Mucosa of descending colon (tissue), 3 donors: ENCODE data around the gene FNDC3B. TPM values are rescaled to one million over a fixed set of nuclear protein-coding genes. Genes with fewer than 3 reads are reported as not detected.
"Not testable (repeated sequence)": the region's sequence is repeated elsewhere in the genome, so short reads cannot be mapped to it uniquely, and the experiment has no call there.

ENCODE experiments used
- ATAC-seq: fragments of 200-7000 bp; cut with Tn5 transposase; one replicate; pipeline ENCODE4 v1.9.1; 2020; ENCODE audit warnings: mild to moderate bottlenecking, moderate library complexity
- DNase-seq, 3 donors: peaks; one replicate each; pipeline ENCODE4 v3.0.0-alpha.2; 2020
- H3K36me3 ChIP-seq: fragments of 200-600 bp; one replicate; pipeline ENCODE4 v1.8.0; 2021; ENCODE audit warnings: low read depth, mild to moderate bottlenecking
- H3K4me1 ChIP-seq: fragments of 200-600 bp; one replicate; pipeline ENCODE4 v1.8.0; 2021; ENCODE audit warnings: low read depth, mild to moderate bottlenecking
- H3K4me3 ChIP-seq: fragments of 200-600 bp; one replicate; pipeline ENCODE4 v1.8.0; 2021; ENCODE audit warnings: mild to moderate bottlenecking
- H3K9me3 ChIP-seq: fragments of 200-600 bp; one replicate; pipeline ENCODE4 v1.8.0; 2021; ENCODE audit warnings: mild to moderate bottlenecking
- CTCF ChIP-seq: fragments of 200-600 bp; IDR thresholded peaks from one replicate; pipeline ENCODE4 v1.8.0; 2022; ENCODE audit warnings: antibody characterized with exemption, mild to moderate bottlenecking
- intact Hi-C, 2 donors: fragments of 100-400 bp; cut with DNase I in 1 of 2; cut with micrococcal nuclease in 1 of 2; formaldehyde crosslinking; loops; one replicate each; pipeline versions ENCODE4 v1.11.0 to v1.11.1; 2022; cut with DNase I, micrococcal nuclease
- long read RNA-seq, 2 donors: library from polyadenylated mRNA; unstranded; transcript quantifications; one replicate each; pipeline ENCODE4 v2.0.0, GENCODE V29; 2019 to 2021
- total RNA-seq, 3 donors: library from RNA; stranded (reverse); fragmentation: NEBNext Ultra II Directional in 2 of 3; extraction: Animal tissue kit (Norgen Biotek cat#: 25700) in 2 of 3; gene quantifications; one replicate each; pipeline versions ENCODE4 v1.2.1 to v1.2.4, GENCODE V29; 2021 to 2023
- donor health status: DM: no; HTN: no; CAD: no; lungs with moderate emphysema.
- donor health status: DM: no; HTN: no; CAD: no.
- donor health status: DM: no; HTN: yes; CAD: no.

The FNDC3B gene
- total RNA-seq, result 100 to 1,000 TPM; 107 to 132 (median 126) TPM
- long read RNA-seq, donor 1, full-length matches to known transcripts, result 22 of 76 reads
- long read RNA-seq, donor 1, partial matches to known transcripts, result 32 of 76 reads
- long read RNA-seq, donor 1, other reads (novel, unspliced or antisense), result 22 of 76 reads
- long read RNA-seq, donor 2, full-length matches to known transcripts, result 3 of 22 reads
- long read RNA-seq, donor 2, partial matches to known transcripts, result 8 of 22 reads
- long read RNA-seq, donor 2, other reads (novel, unspliced or antisense), result 11 of 22 reads

- H3K36me3 ChIP-seq, result no peaks in the 10 kb centered on the region
- peak within 1 kb of the TSS; percentile 98 for H3K4me3 ChIP-seq
- ATAC-seq, result peak; percentile 89
- H3K4me1 ChIP-seq, result peaks cover 27% of the 10 kb centered on the region
- intact Hi-C loops, result loop anchor here in 1 of 2 donors (10.0 kb wide), 1 partner anchor 295 kb away; no protein-coding TSS in a partner anchor
- no peaks in the 10 kb centered on the region for H3K9me3 ChIP-seq
- TF ChIP-seq CTCF, result no peak
- peak; percentile 95 to 99 (median 96) for DNase-seq
Measured at GRCh38 chr3:172039436-172040077, at the start of gene FNDC3B. FNDC3B (plus strand) TSS chr3:172039578; CDS start chr3:172112480, 72,902 bp downstream.

- ATAC-seq, H3K36me3 ChIP-seq, H3K9me3 ChIP-seq, intact Hi-C loops, H3K4me1 ChIP-seq, H3K4me3 ChIP-seq, DNase-seq: not testable (repeated sequence)
Measured at GRCh38 chr3:171990239-171990638, 49.1 kb upstream of the FNDC3B start.

DNA sequence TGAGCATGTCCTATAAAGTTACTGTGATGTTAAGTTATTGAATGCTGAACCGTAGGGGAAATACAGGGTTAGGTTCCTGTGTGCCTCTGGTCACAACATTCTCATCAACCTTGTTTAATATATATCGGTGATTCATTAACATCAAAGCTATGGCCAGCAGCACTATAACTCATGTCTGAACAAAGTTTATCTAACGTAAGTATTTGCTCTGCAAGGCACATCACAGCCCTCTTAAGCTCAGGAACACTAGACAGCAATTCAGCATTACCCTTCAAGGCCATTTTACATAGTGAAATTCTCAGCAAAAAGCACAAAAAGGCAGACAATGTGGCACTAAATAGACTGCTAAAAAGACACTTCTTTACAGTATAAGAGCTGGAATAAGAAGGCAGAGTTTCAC, 48.2 kb upstream of the FNDC3B start:
- H3K4me3 ChIP-seq, result no peak overlapping the region
- intact Hi-C loops, result no loop called here
- ATAC-seq (no peak), DNase-seq (no peak)
- H3K9me3 ChIP-seq, result no peaks in the 10 kb centered on the region
- no peak for TF ChIP-seq CTCF
- no peaks in the 10 kb centered on the region for H3K36me3 ChIP-seq
- no peaks in the 10 kb centered on the region for H3K4me1 ChIP-seq

DNA sequence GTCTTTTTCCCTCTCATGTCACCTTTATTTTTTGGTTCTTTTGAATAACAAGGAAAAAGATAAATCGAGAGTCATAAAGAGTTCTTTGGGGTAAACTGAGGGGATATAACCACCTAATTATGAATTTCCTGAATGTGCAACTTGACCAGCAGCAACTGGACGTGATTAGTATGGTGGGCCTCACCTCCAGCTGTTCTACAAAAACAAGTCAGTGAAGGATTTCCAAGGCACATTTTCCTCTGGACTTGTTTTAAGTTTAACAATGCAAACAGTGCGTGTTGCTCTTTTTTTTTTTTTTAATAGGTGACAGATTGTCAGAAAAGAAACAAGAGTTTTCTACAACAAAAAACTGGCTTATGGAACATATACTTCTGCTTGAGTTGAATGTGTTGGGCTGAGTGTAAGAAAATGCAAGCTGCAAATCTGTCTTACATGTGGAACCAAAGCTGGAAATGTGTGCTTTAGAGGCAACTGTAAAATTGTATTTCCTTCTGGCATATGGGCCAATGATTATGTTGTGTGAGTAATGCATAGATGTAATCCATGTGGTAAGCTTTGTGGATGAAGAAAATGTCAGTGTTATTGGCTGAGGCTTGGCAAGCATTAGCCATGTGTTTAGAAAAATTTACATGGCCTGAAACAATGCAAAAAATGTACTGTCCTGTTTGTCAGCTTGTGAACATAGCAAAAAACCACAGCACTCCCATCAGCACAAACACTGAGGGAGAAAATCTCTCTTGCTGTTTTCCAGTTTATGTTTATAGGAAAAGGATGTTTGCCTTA, 44.5 kb upstream of the FNDC3B start:
- no peaks in the 10 kb centered on the region for H3K4me1 ChIP-seq

GRCh38 chr3:171995486-171995885, 43.9 kb upstream of the FNDC3B start:
- ATAC-seq (no peak), DNase-seq (no peak)
- intact Hi-C loops, result no loop called here
- TF ChIP-seq CTCF, result no peak
- Histone ChIP-seq H3K36me3 (no peaks in the 10 kb centered on the region), H3K9me3 (no peaks in the 10 kb centered on the region), H3K4me3 (no peak overlapping the region), H3K4me1 (no peaks in the 10 kb centered on the region)

More for the DNA sequence above, 44.5 kb upstream of the FNDC3B start:
- no peak for TF ChIP-seq CTCF
- Histone ChIP-seq H3K36me3 (no peaks in the 10 kb centered on the region), H3K9me3 (no peaks in the 10 kb centered on the region), H3K4me3 (no peak overlapping the region)
- DNase-seq (no peak), ATAC-seq (peak; percentile 57)
- intact Hi-C loops, result no loop called here
